ENCODE measurements around the gene ZGPAT. TPM values are rescaled to one million over a fixed set of nuclear protein-coding genes. Genes with fewer than 3 reads are reported as not detected.
"Not testable (repeated sequence)": the region's sequence is repeated elsewhere in the genome, so short reads cannot be mapped to it uniquely, and the experiment has no call there.

Gene ZGPAT
- total RNA-seq, 1 donor = 11.8 TPM

- TF ChIP-seq, protein P1, sequence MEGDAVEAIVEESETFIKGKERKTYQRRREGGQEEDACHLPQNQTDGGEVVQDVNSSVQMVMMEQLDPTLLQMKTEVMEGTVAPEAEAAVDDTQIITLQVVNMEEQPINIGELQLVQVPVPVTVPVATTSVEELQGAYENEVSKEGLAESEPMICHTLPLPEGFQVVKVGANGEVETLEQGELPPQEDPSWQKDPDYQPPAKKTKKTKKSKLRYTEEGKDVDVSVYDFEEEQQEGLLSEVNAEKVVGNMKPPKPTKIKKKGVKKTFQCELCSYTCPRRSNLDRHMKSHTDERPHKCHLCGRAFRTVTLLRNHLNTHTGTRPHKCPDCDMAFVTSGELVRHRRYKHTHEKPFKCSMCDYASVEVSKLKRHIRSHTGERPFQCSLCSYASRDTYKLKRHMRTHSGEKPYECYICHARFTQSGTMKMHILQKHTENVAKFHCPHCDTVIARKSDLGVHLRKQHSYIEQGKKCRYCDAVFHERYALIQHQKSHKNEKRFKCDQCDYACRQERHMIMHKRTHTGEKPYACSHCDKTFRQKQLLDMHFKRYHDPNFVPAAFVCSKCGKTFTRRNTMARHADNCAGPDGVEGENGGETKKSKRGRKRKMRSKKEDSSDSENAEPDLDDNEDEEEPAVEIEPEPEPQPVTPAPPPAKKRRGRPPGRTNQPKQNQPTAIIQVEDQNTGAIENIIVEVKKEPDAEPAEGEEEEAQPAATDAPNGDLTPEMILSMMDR (IDR thresholded peaks at IDR 0.05; ENCODE audit: insufficient read depth, low read length) = no peak
- no peak for DNase-seq (ENCODE audit: low read depth)
- no peak overlapping the region for H3K4me3 ChIP-seq (ENCODE audit: low read depth, low read length)
Measured at GRCh38 chr20:63667858-63668257, 40.0 kb upstream of the ZGPAT start.

- TF ChIP-seq, protein P1 (IDR thresholded peaks at IDR 0.05; ENCODE audit: insufficient read depth, low read length) = no peak
- DNase-seq (ENCODE audit: low read depth) = no peak
- no peak overlapping the region for H3K4me3 ChIP-seq (ENCODE audit: low read depth, low read length)
Measured at GRCh38 chr20:63668351-63668750, 39.5 kb upstream of the ZGPAT start.

DNA sequence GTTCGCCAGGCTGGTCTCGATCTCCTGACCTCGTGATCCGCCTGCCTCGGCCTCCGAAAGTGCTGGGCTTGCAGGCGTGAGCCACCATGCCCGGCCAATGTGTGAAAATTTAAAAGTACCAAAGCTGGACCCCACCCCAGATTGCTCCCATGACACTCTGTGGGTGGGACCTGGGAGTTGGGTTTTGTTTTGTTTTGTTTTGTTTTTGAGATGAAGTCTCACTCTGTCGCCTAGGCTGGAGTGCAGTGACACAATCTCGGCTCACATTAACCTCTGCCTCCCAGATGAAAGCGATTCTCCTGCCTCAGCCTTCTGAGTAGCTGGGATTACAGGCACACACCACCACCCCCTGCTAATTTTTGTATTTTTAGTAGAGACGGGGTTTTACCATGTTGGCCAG, 36.1 kb upstream of the ZGPAT start:
- not testable (repeated sequence) for H3K4me3 ChIP-seq (ENCODE audit: low read depth, low read length); DNase-seq (ENCODE audit: low read depth)

DNA sequence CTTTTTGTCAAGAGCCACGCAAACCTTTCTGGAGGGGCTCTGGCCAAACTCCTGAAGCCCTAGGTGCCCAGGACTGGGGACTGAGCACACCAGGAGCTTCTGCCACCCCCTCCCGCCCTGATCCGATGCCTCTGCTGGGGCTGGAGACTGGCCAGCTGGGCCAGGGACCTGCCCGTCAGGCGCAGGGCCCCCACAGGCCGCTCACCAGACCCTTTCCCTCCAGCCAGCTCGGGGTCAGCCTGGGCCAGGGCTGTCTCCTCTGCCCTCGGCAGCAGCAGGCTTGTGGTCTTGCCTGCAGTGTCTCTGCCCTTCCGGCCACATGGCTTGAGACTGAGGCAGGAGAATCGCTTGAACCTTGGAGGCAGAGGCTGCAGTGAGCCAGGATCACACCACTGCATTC, 35.2 kb upstream of the ZGPAT start:
- no peak for DNase-seq (ENCODE audit: low read depth)
- TF ChIP-seq, protein P1 (IDR thresholded peaks at IDR 0.05; ENCODE audit: insufficient read depth, low read length) = no peak
- H3K4me3 ChIP-seq (ENCODE audit: low read depth, low read length) = no peak overlapping the region

DNA sequence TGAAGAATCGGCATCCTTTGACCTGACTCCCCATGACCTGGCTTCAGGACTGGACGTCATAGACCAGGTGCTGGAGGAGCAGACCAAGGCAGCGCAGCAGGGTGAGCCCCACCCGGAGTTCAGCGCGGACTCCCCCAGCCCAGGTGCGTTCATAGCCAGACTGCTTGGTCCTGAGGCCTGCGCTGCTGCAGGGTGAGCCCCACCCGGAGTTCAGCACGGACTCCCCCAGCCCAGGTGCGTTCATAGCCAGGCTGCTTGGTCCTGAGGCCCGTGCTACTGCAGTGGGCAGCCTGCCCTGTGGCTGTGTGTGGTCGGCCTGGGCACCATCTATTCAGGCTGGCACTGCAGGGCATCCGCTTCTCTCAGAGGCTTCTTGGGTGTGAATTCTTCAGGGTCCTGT, 33.9 kb upstream of the ZGPAT start:
- TF ChIP-seq, protein P1 (IDR thresholded peaks at IDR 0.05; ENCODE audit: insufficient read depth, low read length) = no peak
- DNase-seq (ENCODE audit: low read depth) = no peak
- no peak overlapping the region for H3K4me3 ChIP-seq (ENCODE audit: low read depth, low read length)

GRCh38 chr20:63675681-63676368, 32.0 kb upstream of the ZGPAT start:
- H3K4me3 ChIP-seq (ENCODE audit: low read depth, low read length) = no peak overlapping the region
- TF ChIP-seq, protein P1 (IDR thresholded peaks at IDR 0.05; ENCODE audit: insufficient read depth, low read length) = no peak
- no peak for DNase-seq (ENCODE audit: low read depth)

GRCh38 chr20:63678071-63678470, 29.8 kb upstream of the ZGPAT start:
- DNase-seq (ENCODE audit: low read depth) = no peak
- TF ChIP-seq, protein P1 (IDR thresholded peaks at IDR 0.05; ENCODE audit: insufficient read depth, low read length) = no peak
- H3K4me3 ChIP-seq (ENCODE audit: low read depth, low read length) = no peak overlapping the region
